ENCODE measurements around the gene NXPH1. TPM values are rescaled to one million over a fixed set of nuclear protein-coding genes. Genes with fewer than 3 reads are reported as not detected.

NXPH1 gene
- polyA plus RNA-seq, 1 of the 3 experiments (the other 2 are of a cell fraction), result not detected

DNA sequence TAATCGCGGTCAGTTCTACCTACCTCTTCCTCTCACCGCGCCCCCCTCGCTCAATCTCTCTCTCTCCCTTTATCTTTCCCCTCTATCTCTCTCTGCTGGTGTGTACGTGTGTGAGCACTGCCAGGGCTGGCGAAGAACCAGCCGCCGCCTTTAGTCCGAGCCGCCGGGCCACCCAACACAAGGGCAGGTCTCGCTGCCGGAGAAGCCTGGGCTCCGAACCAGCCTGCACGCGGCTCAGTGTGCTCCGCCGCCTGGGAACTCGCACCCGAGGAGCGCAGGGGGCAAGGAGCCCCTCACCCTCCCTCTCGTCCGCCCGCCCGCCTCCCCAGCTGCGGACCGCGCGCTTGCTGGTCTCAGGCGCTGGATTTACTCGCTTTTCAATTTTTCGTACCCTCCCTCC is 1.7 kb downstream of the NXPH1 start:
- DNase-seq, result no peak
- peaks cover 0 to 13% of the 10 kb centered on the region in 2 experiments; a peak in 1 of 4 replicates for H3K4me1 ChIP-seq (ENCODE audit: control insufficient read depth in 1 of 2, insufficient read depth in 2 of 2, low read depth in 1 of 2, low read length in 1 of 2)
- TF ChIP-seq, protein P1, sequence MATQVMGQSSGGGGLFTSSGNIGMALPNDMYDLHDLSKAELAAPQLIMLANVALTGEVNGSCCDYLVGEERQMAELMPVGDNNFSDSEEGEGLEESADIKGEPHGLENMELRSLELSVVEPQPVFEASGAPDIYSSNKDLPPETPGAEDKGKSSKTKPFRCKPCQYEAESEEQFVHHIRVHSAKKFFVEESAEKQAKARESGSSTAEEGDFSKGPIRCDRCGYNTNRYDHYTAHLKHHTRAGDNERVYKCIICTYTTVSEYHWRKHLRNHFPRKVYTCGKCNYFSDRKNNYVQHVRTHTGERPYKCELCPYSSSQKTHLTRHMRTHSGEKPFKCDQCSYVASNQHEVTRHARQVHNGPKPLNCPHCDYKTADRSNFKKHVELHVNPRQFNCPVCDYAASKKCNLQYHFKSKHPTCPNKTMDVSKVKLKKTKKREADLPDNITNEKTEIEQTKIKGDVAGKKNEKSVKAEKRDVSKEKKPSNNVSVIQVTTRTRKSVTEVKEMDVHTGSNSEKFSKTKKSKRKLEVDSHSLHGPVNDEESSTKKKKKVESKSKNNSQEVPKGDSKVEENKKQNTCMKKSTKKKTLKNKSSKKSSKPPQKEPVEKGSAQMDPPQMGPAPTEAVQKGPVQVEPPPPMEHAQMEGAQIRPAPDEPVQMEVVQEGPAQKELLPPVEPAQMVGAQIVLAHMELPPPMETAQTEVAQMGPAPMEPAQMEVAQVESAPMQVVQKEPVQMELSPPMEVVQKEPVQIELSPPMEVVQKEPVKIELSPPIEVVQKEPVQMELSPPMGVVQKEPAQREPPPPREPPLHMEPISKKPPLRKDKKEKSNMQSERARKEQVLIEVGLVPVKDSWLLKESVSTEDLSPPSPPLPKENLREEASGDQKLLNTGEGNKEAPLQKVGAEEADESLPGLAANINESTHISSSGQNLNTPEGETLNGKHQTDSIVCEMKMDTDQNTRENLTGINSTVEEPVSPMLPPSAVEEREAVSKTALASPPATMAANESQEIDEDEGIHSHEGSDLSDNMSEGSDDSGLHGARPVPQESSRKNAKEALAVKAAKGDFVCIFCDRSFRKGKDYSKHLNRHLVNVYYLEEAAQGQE (IDR thresholded peaks at IDR 0.05; ENCODE audit: low read depth, low read length), result no peak
- no peak for TF ChIP-seq POLR2AphosphoS5 (IDR thresholded peaks at IDR 0.05; ENCODE audit: low read depth, low read length)
- TF ChIP-seq, protein P2, sequence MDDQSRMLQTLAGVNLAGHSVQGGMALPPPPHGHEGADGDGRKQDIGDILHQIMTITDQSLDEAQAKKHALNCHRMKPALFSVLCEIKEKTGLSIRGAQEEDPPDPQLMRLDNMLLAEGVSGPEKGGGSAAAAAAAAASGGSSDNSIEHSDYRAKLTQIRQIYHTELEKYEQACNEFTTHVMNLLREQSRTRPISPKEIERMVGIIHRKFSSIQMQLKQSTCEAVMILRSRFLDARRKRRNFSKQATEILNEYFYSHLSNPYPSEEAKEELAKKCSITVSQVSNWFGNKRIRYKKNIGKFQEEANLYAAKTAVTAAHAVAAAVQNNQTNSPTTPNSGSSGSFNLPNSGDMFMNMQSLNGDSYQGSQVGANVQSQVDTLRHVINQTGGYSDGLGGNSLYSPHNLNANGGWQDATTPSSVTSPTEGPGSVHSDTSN (IDR thresholded peaks at IDR 0.05), result no peak
- no peak for TF ChIP-seq TEAD4 (IDR thresholded peaks at IDR 0.05; ENCODE audit: borderline replicate concordance, insufficient read depth)
- TF ChIP-seq TAF1 (IDR thresholded peaks at IDR 0.05; ENCODE audit: borderline replicate concordance, low read depth, low read length), result no peak
- H2AFZ ChIP-seq (ENCODE audit: low read depth), result no peak overlapping the region
- no peak overlapping the region for H3K4me2 ChIP-seq
- H3K27ac ChIP-seq (ENCODE audit: low read depth in 2 of 2, low read length in 1 of 2), result no peak overlapping the region
- no peaks in the 10 kb centered on the region for H3K79me2 ChIP-seq (ENCODE audit: insufficient read depth)
- no peaks in the 10 kb centered on the region for H3K36me3 ChIP-seq (replicated peaks in 1 of 2; ENCODE audit: control insufficient read depth in 1 of 2, insufficient read depth in 2 of 2, low read length in 1 of 2)
- 0 out of 2 replicates have a peak, but pooled peaks cover 5% of the 10 kb centered on the region for H3K27me3 ChIP-seq (ENCODE audit: insufficient read depth)
- no peaks in the 10 kb centered on the region for H3K9me3 ChIP-seq
- no peaks in the 10 kb centered on the region for H3F3A ChIP-seq (replicated peaks; ENCODE audit: insufficient read depth)
- H3K4me3 ChIP-seq (ENCODE audit: low read depth in 2 of 2, low read length in 1 of 2), result no peak overlapping the region
- no peaks in the 10 kb centered on the region for H3K9me2 ChIP-seq
- WGBS (ENCODE audit: low lambda C conversion rate), result 73% methylated on average over 32 of the region's 33 CpGs
- POLR2A ChIA-PET, result no interaction called here
- H3K9ac ChIP-seq, result no peak overlapping the region
- H4K20me1 ChIP-seq (ENCODE audit: insufficient read depth), result no peaks in the 10 kb centered on the region
- CTCF ChIA-PET, result interaction anchor here (1.0 to 4.0 kb wide), 8 partner anchors 14 to 285 kb away, joined by 3 to 66 read pairs (median 4); no protein-coding TSS in a partner anchor

DNA sequence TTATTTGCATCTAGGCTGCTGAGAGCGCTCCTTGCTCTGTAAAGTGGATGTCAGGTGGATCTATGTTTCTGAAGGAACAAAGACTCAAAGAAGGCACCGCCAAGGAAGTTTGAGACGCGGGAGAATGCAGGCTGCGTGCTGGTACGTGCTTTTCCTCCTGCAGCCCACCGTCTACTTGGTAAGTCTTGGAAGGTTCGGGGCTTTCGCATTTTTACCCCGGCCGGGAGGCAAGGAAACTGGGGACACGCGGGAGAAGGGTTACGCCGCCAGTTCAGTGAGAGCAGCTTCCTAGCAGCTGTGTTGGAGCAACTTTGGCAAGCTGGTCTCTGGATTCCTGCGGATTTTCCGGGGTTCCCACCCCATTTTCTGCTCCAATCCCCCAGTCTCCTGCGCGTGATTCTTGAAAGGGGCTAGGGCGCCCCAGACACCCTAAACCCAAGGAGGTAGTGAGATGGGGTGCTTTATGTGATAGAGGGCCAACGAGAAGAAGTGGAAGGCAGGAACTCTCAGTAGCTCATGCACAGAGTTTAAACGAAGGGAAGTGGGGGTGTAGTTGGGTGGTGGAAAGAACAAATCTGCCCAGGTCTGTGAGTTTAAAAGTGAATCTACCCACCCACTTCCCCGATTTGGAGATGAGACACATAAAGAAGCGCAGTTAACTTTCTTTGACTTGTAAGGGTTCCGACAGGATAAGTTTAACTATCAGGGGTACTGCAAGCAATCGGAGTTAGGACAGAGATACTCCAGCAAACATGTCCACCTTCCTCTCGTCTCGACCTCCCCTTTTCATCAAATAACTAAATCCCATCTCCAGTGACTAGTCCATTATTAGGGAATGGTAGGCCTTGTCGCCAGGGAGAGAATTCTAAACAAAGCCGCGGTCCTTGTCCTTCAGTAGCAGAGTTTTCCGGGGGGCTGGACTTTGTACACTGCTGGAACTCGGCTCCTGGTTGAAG is 2.5 kb downstream of the NXPH1 start:
- POLR2A ChIA-PET, result no interaction called here
- Histone ChIP-seq H2AFZ (ENCODE audit: low read depth) (no peak overlapping the region), H3K27me3 (ENCODE audit: insufficient read depth) (0 out of 2 replicates have a peak, but pooled peaks cover 5% of the 10 kb centered on the region), H3K27ac (ENCODE audit: low read depth in 2 of 2, low read length in 1 of 2) (no peak overlapping the region), H3K9me3 (no peaks in the 10 kb centered on the region), H3K79me2 (ENCODE audit: insufficient read depth) (no peaks in the 10 kb centered on the region), H3K4me3 (ENCODE audit: low read depth in 2 of 2, low read length in 1 of 2) (no peak overlapping the region), H3K9me2 (no peaks in the 10 kb centered on the region), H3K4me2 (no peak overlapping the region), H3K36me3 (replicated peaks in 1 of 2; ENCODE audit: control insufficient read depth in 1 of 2, insufficient read depth in 2 of 2, low read length in 1 of 2) (no peaks in the 10 kb centered on the region), H3F3A (replicated peaks; ENCODE audit: insufficient read depth) (no peaks in the 10 kb centered on the region), H3K9ac (no peak overlapping the region), H4K20me1 (ENCODE audit: insufficient read depth) (no peaks in the 10 kb centered on the region), H3K4me1 (ENCODE audit: control insufficient read depth in 1 of 2, insufficient read depth in 2 of 2, low read depth in 1 of 2, low read length in 1 of 2) (peaks cover 0 to 13% of the 10 kb centered on the region in 2 experiments; a peak in 1 of 4 replicates)
- TF ChIP-seq ELF1 (IDR thresholded peaks at IDR 0.05), result no peak
- no peak for DNase-seq
- 64% methylated on average over 33 of the region's 33 CpGs for WGBS (ENCODE audit: low lambda C conversion rate)
- CTCF ChIA-PET, result interaction anchor here (0.7 kb wide), 1 partner anchor 286 kb away, joined by 3 read pairs; no protein-coding TSS in a partner anchor

Measured in SK-N-SH (cell line).